Inflammatory macrophage treated with lipopolysaccharide for 4 hours (primary cell): ENCODE results near the gene DEAF1.
"Not testable (repeated sequence)": the region's sequence is repeated elsewhere in the genome, so short reads cannot be mapped to it uniquely, and the experiment has no call there.

Experiments used
- DNase-seq: peaks from one replicate; pipeline ENCODE4 v3.0.0-alpha.2; 2020

DEAF1 gene, protein sequence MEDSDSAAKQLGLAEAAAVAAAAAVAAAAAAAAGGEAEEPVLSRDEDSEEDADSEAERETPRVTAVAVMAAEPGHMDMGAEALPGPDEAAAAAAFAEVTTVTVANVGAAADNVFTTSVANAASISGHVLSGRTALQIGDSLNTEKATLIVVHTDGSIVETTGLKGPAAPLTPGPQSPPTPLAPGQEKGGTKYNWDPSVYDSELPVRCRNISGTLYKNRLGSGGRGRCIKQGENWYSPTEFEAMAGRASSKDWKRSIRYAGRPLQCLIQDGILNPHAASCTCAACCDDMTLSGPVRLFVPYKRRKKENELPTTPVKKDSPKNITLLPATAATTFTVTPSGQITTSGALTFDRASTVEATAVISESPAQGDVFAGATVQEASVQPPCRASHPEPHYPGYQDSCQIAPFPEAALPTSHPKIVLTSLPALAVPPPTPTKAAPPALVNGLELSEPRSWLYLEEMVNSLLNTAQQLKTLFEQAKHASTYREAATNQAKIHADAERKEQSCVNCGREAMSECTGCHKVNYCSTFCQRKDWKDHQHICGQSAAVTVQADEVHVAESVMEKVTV

DNA sequence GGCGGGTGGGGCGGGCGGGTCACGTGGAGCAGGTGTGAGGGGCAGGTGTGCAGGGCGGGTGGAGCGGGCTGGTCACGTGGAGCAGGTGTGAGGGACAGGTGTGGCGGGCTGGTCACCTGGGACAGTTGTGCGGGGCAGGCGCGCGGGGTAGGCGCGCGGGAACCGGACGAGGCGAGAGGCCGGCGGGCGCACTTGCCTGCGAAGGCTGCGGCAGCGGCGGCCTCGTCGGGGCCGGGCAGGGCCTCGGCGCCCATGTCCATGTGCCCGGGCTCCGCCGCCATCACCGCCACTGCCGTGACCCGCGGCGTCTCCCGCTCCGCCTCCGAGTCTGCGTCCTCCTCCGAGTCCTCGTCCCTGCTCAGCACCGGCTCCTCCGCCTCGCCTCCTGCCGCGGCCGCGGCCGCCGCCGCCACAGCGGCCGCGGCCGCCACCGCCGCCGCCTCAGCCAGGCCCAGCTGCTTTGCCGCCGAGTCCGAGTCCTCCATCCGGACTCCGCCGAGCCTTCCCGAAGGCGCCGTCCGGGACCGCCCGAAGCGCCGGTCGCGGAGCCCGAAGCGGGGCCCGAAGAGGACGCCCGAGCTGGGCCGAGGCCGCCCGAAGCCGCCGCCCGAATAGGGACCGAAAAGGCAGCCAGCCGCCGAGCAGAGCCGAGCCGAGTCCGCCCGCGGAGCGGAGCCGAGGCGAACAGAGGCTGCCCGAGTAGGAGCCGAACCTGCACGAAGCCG is at the start of gene DEAF1:
Gene DEAF1, minus strand, starts transcription at position 660 of the 725 bp plus-strand sequence. Its CDS starts 175 bp downstream, at position 485.
- DNase-seq: peak; percentile 99

DNA sequence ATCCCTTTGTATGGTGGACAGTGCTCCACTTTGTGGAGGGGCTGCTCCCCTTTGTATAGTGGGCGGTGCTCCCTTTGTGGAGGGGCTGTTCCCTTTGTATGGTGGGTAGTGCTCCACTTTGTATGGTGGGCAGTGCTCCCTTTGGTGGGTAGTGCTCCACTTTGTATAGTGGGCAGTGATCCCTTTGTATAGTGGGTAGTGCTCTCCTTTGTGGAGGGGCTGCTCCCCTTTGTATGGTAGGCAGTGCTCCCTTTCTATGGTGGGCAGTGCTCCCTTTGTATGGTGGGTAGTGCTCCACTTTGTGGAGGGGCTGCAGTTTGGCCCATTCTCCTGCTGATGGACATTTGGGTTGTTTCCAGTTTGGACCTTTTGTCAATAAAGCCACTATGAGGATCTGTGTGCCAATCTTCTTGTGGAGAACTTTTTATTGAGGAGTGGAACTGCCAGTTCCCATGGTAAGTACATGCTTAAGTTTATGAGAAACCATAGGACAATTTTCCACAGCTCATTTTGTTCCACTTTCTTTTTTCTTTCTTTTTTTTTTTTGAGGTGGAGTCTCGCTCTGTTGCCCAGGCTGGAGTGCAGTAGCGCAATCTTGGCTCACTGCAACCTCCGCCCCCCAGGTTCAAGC is 47.7 kb upstream of the DEAF1 start:
- no peak for DNase-seq

DNA sequence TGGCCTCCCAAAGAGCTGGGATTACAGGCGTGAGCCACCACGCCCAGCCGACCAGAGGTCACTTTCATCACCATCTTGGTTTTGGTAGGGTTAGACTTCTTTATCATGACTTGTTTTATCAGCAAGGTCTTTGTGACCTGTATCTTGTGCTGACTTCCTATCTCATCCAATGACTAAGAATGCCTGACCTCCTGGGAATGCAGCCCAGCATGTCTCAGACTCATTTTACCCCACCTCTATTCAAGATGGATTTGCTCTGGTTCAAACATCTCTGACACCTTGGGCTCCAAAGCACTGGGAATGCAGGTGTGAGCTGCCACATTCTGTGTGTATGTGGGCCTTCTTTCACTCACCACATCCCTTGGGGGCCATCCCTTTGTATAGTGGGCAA is 47.1 kb upstream of the DEAF1 start:
- no peak for DNase-seq

DNA sequence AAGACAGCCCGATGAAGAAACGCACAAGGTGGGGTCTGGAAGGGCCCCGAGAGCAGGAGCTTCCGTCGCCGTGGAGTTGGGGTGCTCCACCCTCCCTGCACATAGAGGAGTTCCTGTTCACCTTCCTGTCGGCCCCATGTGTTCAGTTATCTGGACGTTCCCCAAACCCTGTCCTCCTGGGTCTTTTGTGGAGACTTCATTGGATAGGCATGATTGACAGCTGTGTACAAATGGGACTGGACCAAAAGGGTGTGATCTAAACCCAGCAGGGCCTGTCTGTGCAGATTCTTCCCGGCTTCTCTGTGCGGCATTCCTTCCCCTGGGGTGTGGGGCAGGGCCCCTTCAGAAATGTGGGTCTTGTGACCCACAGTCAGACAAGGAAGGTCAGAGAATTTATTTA is 42.9 kb upstream of the DEAF1 start:
- DNase-seq: not testable (repeated sequence)

DNA sequence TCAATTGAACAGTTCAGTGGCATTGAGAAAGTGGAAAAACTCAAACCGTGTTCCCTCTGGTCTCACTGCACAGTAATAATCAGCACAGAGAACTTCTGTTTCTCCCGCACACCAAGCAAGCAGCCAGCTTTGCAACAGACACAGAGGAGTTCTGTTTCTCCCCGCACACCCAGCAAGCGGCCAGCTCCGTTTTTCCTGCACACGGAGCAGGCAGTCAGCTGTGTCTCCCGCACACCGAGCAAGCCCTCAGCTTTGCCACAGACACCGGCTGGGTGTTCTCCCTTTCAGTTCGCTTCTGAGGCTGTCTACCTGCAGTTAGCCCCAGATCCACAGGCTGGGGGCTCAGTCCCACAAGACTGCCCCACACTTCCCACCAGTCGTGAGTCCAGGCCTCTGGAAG is 42.3 kb upstream of the DEAF1 start:
- DNase-seq: no peak

DNA sequence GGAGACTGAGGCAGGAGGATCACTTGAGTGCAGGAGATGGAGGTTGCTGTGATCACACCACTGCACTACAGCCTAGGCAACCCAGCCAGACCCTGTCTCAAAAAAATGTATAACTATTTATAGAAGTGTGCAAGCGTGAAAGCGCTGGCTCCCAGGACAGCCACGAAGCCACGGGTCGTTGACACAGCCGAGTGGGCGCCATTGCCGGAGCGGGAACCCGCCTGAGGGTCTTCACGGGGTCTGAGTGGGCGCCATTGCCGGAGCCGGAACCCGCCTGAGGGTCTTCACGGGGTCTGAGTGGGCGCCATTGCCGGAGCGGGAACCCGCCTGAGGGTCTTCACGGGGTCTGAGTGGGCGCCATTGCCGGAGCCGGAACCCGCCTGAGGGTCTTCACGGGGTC is 39.5 kb upstream of the DEAF1 start:
- DNase-seq: not testable (repeated sequence)

DNA sequence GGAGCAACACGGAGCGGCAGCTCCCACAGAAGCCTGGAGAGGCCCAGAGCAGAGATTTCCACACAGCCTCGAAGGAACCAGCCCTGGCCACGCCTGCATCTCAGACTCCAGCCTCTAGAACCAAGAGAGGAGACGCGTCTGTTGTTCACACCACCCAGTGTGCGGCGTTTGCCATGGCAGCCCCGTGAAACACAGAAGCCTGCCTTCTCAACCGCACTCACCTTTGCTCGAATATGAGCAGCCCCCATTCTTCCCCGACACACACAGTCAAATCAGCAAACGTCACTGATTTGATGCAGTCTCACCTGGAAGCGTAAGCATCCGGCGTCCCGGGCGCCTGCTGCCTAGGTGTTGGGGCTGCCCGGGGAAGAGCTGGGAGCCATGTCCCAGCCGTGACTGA is 38.0 kb upstream of the DEAF1 start:
- DNase-seq: no peak

DNA sequence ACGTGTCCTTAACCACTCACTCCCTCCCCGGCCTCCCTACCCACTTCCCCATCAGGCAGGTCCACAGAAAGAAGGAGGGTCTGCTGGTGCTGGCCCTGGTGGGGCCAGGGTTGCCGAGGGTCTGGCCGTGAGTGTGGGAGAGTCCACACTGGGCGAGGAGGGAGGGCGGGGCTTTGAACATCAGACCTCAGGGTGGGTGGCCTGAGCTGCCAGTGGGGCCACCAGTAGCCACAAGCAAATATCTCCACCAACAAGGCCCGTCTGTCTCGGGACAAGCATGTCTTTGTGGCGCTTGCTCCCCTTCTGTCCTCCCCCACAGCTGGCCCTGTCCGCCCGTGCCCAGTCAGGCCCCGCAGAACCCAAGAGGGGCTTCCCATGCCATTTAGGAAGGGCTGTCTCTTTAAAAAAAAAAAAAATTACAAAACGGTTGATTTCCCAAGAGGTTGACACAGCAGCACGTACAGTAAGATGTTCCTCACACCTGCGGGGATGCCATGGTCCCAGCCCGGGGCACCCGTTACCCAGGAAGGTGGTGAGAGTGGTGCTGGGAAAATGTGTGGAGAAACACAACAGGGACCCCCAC is 34.6 kb upstream of the DEAF1 start:
- DNase-seq: no peak

DNA sequence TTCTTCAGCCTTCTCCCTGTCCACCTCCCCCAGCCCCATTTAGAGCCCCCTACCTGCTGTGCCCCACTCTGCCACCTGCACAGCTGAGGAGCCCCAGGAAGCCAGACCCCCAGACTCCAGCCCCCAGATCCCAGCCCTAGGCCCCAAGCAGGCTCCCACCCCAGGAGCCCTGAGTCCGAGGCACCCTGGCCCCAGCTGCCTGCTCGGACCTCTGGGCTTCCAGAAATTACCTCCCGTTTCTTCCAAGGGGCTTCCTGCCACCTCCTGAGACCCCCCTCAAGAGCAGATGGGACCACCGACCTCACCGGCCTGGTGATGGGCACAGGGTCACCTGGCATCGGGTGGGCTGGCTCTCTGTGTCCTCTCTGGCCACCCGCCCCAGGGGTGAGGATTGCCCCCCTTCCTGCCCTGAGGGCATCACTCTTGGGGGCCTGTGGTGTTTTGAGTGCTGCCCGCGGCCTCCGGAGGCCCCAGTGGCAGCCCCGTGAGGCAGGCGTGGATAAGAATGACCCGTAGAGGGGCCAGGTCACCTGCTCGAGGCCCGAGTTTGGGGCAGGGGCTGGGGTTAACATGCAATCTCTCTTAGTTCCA is 34.0 kb upstream of the DEAF1 start:
- no peak for DNase-seq

DNA sequence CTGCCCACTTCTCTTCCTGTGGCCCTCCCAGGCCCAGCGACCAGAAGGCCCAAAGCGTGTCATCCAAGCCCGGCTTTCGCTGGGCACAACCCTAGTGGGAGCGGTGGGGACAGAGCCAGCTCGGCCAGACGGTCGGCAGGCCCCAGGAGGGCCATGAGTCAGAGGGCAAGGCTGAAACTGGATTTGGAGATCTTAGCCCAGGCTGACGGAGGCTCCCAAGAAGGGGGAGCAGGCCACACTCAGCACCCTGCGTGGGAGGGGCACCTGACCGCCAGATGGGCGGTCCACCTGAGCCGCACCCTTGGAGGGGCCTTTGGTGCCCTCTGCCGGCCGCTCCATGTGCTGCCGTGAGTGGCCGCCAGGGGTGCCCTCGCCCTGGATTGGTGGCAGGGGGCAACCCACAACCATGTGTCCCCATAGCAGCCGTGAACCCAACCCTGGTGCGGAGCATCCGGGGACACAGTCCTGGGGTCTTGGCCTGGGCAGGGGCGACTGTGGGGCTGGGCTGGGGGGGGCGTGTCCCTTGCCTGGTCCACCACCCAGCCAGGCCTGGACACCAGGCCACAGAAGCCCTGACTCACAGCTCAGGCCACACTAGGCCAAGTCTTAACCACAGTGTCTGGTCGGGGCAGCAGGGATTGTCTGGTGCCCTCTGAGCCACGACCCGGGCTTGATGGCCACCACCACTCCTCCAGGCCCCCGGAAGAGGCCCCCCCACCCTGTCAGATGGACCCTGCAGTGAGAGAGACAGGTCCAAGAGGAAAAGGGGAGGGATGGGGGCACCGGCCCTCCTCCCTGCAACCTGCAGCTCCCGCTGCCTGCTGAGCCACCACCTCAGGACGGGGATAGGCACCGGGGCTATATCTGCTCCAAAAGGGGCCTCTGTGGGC is 33.1 kb upstream of the DEAF1 start:
- DNase-seq: peak; percentile 64

DNA sequence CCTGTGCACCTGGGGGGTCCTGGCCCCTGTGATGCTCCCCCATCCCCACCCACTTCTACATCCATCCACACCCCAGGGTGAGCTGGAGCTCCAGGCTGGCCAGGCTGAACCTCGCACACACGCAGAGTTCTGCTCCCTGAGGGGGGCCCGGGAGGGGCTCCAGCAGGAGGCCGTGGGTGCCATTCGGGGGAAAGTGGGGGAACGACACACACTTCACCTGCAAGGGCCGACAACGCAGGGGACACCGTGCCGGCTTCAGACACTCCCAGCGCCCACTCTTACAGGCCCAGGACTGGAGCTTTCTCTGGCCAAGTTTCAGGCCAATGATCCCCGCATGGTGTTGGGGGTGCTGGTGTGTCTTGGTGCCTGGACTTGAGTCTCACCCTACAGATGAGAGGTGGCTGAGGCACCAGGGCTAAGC is 32.3 kb upstream of the DEAF1 start:
- DNase-seq: no peak

DNA sequence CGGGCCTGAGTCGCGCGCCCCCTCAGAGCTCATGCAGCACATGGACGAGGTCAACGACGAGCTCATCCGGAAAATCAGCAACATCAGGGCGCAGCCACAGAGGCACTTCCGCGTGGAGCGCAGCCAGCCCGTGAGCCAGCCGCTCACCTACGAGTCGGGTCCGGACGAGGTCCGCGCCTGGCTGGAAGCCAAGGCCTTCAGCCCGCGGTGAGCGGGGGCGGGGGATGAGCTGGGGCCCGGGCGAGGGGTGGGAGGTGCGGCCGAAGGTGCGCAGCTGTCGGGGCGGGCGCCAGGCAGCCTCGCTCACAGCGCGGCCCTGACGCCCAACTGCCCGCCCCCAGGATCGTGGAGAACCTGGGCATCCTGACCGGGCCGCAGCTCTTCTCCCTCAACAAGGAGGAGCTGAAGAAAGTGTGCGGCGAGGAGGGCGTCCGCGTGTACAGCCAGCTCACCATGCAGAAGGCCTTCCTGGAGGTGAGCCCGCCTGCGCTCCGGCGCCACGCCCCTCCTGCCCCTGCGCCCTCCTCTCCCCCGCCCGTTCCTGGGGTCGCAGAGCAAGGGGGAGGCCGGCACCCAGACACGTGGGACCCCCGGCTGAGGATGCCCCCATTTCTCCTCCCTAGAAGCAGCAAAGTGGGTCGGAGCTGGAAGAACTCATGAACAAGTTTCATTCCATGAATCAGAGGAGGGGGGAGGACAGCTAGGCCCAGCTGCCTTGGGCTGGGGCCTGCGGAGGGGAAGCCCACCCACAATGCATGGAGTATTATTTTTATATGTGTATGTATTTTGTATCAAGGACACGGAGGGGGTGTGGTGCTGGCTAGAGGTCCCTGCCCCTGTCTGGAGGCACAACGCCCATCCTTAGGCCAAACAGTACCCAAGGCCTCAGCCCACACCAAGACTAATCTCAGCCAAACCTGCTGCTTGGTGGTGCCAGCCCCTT is 31.5 kb upstream of the DEAF1 start:
- DNase-seq: peak; percentile 40

DNA sequence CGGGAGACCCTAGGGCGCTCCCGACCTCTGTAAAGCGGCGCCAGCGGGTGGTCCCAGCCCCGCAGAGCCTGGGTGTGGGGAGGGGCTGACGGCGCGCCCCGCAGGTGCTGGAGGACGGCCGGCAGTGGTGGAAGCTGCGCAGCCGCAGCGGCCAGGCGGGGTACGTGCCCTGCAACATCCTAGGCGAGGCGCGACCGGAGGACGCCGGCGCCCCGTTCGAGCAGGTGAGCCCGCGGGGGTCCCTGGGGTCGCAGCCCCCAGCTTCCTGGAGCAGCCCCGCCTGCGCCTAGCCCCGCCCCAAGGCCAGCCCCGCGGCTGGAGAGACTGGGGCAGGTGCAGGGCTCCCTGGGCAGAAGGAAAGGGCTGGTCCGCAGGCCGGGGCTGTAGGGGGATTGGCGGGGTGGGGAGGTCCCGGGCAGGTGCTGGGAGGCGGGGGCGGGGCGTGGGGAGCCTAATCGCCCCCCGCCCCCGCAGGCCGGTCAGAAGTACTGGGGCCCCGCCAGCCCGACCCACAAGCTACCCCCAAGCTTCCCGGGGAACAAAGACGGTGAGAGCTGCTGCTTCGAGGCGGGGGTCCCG is 30.7 kb upstream of the DEAF1 start:
- no peak for DNase-seq

DNA sequence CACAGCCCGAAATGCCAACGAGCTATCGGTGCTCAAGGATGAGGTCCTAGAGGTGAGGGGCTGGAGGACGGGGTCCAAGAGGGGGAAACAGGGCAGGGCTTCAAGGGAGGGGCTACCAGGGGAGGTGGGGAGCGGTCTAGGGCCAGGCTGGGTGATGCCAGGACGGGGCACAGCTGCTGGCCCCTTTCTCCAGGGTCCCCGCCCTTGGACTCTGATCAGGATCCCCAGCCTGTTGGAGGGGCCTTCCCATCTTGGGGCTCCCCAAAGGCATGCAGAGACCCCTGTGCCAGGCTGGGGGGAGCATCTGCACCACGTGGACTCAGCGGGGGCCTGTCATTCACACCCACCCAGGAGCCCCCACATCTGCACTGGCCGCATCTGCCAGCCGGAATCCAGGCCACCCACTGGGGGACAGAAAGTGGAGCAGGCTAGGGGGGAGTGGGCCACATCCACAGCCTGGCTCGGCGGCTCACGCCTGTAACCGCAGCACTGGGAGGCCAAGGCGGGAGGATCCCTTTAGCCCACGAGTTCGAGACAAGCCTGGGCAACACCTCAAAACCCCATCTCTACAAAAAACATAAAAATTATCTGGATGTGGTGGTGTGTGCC is 29.9 kb upstream of the DEAF1 start:
- no peak for DNase-seq

DNA sequence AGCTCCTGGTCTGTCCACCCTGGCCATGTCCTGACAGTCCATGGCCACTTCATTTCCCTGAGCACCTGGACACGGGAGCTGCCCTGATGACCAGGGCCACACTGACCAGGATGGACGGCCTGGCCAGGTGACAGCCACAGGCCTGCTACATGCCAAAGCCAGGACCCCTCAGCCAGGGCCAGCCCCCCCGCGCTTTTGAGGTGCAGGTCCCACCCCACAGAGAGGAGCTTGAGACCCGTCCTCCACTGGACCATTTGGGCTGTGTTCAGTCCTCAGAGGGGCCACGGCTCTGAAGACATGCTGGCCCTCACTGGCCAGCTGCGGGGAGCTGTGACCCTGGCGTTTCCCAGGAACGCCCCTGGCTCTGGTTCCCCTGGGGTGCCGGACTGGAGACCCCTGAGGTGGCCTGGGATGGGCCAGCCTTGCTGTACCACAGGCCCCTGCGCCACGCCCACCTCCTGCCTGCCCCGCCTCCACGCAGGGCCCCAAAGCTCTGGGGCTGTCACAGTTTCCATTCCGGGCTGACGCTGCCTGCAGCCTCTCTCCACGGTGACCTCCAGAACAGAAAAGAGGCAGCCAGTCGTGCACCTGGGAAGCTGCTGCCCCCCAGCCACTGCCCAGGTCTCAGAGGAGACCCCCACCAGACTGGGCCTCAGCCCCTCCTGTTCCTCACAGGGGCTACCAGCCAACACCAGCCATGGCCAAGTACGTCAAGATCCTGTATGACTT is 29.2 kb upstream of the DEAF1 start:
- DNase-seq: no peak

DNA sequence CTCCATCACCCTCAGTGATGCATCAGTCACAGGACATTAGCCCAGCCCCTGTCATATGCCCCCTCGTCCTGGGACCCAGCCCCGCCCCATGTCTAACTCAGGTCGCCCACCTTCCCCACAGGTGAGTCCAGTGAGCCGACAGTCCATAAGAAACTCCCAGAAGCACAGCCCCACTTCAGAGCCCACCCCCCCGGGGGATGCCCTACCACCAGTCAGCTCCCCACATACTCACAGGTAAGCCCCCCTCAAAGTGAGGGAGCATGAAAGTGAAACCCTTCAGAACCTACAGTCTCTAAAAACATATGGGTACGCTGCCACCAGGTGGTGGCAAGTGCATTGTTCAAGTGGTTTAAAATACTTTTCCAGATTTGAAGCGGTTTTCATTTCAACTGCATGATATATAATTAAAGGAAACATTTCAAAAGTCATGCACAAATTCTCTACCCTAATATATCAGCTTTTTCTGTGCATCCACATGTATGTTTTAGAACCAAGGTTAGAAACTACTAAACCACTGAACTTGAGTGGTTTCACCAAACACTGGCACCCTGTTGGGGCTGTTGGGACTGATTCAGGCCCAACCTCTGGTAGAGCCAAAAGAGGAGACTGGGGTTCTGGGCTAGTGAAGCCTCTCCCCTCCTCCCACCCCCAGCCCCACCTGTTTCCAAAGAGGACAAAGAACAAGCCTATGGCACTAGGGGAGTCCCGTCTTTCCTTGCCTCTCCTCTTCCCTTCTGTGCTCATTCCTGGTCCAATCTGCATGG is 28.3 kb upstream of the DEAF1 start:
- peak; percentile 55 for DNase-seq

DNA sequence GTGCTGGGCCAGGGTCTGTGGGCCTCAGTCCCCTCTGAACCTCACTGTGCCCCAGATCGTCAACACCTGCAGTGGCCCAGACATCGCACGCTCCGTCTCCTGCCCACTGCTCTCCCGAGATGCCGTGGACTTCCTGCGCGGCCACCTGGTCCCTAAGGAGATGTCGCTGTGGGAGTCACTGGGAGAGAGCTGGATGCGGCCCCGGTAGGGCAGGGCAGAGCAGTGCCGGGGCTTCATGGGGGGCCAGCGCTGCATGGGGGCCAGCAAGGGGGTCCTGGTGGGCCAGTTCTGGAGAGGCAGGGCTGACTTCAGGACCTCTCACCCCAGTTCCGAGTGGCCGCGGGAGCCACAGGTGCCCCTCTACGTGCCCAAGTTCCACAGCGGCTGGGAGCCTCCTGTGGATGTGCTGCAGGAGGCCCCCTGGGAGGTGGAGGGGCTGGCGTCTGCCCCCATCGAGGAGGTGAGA is 27.4 kb upstream of the DEAF1 start:
- no peak for DNase-seq
